Gastrocnemius medialis (tissue), 4 donors: Measurements from ENCODE around the gene AKAP4. TPM values are rescaled to one million over a fixed set of nuclear protein-coding genes. Genes with fewer than 3 reads are reported as not detected.

Experiments used
- ATAC-seq, 2 donors: fragments of 150-250 bp; one replicate each; pipeline ENCODE4 v1.9.1; 2016
- DNase-seq, 2 donors: peaks; one replicate each; pipeline ENCODE4 v3.0.0-alpha.2; 2019
- H3K27ac ChIP-seq, 4 donors: fragments of 200-600 bp; sonication (generic); 1 replicate in 1 of 4; 2 replicates in 3 of 4; pipeline ENCODE4 v1.5.1; 2016 to 2018; ENCODE audit warnings: mild to moderate bottlenecking in 2 of 4, moderate library complexity in 1 of 4
- H3K27me3 ChIP-seq, 3 donors: fragments of 200-600 bp; sonication (generic) in 2 of 3; 1 replicate in 1 of 3; 2 replicates in 2 of 3; pipeline versions ENCODE4 v1.5.1 to v1.6.0; 2016 to 2019; ENCODE audit warnings: mild to moderate bottlenecking in 1 of 3, moderate library complexity in 1 of 3
- H3K36me3 ChIP-seq, 2 donors: fragments of 200-600 bp; sonication (generic) in 1 of 2; one replicate each; pipeline ENCODE4 v1.5.1; 2017 to 2018
- H3K4me1 ChIP-seq, 2 donors: fragments of 200-600 bp; sonication (generic) in 1 of 2; one replicate each; pipeline ENCODE4 v1.5.1; 2016 to 2017; ENCODE audit warnings: mild to moderate bottlenecking in 2 of 2
- H3K4me3 ChIP-seq, 4 donors: fragments of 200-600 bp; sonication (generic) in 3 of 4; 1 replicate in 1 of 4; 2 replicates in 3 of 4; pipeline ENCODE4 v1.5.1; 2016 to 2019; ENCODE audit warnings: mild to moderate bottlenecking in 2 of 4
- H3K9me3 ChIP-seq, 3 donors: fragments of 200-600 bp; sonication (generic) in 2 of 3; 1 replicate in 1 of 3; 2 replicates in 2 of 3; pipeline ENCODE4 v1.5.1; 2016 to 2019
- POLR2A ChIP-seq, 2 donors: fragments of 450-650 bp; IDR thresholded peaks; one replicate each; pipeline ENCODE4 v1.6.1; 2017; ENCODE audit warnings: antibody characterized with exemption in 2 of 2, mild to moderate bottlenecking in 2 of 2, moderate library complexity in 2 of 2
- in situ Hi-C, 4 donors: fragments of 200-750 bp; cut with MboI; loops; one replicate each; pipeline versions ENCODE4 v1.15.0 to v1.8.0; 2017; ENCODE audit warnings: low sequenced_read_pairs in 4 of 4
- intact Hi-C: fragments of 100-400 bp; cut with DNase I; formaldehyde crosslinking; loops from one replicate; pipeline ENCODE4 v1.15.1; 2023; ENCODE audit warnings: low total_unique reads
- total RNA-seq, 4 donors: library from RNA; depleted of rRNA; stranded (reverse); fragments of >200 nt; gene quantifications; one replicate each; pipeline versions ENCODE4 v1.1.0 to v1.2.3, GENCODE V29; 2016
- TF ChIP-seq, protein P1 (sequence below), 5 experiments: fragments of 450-650 bp in 3 of 5; fragments of 200-600 bp in 2 of 5; sonication (generic) in 2 of 5; IDR thresholded peaks in 4 of 5; conservative IDR thresholded peaks in 1 of 5; 1 replicate in 4 of 5; 2 replicates in 1 of 5; pipeline ENCODE4 v1.5.1; 2016 to 2019; ENCODE audit warnings: antibody characterized with exemption in 5 of 5, mild to moderate bottlenecking in 3 of 5, moderate library complexity in 3 of 5

AKAP4 gene
- total RNA-seq, 4 donors from 2014 or later: not detected

DNA sequence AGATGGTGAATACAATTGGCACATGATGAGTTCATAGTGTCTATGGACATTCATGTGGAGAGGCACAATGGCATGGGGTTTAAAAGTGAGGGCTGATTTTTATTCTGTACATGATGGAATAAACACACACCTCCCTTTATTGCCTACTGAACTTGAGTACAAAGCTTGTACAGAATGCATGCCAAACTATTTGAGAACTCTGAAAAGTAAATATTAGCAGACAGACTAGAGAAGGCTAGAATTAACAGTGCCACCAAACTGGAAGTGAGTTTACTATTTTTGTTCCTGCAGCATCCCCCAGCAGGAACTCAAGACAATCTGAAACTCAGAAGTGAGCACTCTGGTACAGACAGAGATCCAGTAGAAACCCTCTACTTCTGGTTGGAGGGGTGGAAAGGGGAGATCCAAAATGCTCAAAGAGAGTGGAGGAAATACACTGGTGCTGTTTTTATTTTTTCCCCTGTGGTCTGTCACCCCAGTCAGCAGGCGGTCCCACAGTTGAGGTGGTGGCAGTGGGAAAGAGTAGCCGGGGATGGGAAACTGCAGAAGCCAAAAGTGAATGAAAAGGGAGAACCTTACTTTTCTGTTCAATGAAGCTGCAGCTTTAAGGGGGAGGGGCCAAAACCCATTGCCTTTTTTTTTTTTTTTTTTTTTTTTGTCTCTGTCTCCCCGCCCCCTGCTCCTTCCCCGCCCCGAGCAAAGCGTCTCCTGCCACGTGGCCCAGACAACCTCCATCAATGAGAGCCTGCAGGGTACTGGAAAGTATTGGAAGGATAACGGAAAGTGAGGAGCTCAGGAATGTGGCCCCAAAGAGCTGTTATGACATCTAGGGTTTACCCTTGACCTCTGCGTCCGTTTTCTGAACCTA is 20.5 kb downstream of the AKAP4 start:
- intact Hi-C loops (no loop called here), in situ Hi-C loops (no loop called here)
- no peaks in the 10 kb centered on the region for H3K36me3 ChIP-seq
- TF ChIP-seq POLR2A (IDR thresholded peaks at IDR 0.05): no peak
- TF ChIP-seq, protein P1, sequence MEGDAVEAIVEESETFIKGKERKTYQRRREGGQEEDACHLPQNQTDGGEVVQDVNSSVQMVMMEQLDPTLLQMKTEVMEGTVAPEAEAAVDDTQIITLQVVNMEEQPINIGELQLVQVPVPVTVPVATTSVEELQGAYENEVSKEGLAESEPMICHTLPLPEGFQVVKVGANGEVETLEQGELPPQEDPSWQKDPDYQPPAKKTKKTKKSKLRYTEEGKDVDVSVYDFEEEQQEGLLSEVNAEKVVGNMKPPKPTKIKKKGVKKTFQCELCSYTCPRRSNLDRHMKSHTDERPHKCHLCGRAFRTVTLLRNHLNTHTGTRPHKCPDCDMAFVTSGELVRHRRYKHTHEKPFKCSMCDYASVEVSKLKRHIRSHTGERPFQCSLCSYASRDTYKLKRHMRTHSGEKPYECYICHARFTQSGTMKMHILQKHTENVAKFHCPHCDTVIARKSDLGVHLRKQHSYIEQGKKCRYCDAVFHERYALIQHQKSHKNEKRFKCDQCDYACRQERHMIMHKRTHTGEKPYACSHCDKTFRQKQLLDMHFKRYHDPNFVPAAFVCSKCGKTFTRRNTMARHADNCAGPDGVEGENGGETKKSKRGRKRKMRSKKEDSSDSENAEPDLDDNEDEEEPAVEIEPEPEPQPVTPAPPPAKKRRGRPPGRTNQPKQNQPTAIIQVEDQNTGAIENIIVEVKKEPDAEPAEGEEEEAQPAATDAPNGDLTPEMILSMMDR (IDR thresholded peaks at IDR 0.05 in 4 of 5, conservative IDR thresholded peaks at IDR 0.05 in 1 of 5): no peak
- H3K27ac ChIP-seq: no peak overlapping the region
- H3K27me3 ChIP-seq: no peaks in the 10 kb centered on the region
- no peaks in the 10 kb centered on the region for H3K9me3 ChIP-seq
- no peak for ATAC-seq
- H3K4me3 ChIP-seq: no peak overlapping the region
- DNase-seq: no peak
- no peaks in the 10 kb centered on the region for H3K4me1 ChIP-seq

DNA sequence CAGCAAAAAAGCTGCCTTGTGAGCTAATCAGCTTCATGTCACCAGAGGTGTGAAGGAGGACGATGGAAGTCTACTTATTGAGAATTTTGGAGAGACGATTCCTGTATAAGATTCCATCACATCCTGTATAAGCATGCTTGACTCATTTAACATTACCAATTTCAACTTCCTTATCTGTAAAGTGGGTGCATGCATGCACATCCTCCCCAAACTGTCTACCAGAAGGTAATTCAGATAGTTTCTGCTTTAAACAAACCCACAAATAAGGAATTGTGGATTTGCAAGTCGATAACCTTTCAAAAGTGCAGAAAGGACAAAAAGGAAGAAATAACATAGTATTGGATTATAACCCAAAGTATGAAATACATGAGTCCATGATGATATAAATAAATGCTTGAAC is 31.1 kb downstream of the AKAP4 start:
- TF ChIP-seq, protein P1 (IDR thresholded peaks at IDR 0.05 in 4 of 5, conservative IDR thresholded peaks at IDR 0.05 in 1 of 5): no peak
- no peak for TF ChIP-seq POLR2A (IDR thresholded peaks at IDR 0.05)
- no peak overlapping the region for H3K4me3 ChIP-seq
- ATAC-seq (no peak), DNase-seq (no peak)
- peaks cover 0 to 2% (median 0%) of the 10 kb centered on the region in 3 donors for H3K27me3 ChIP-seq
- H3K9me3 ChIP-seq: no peaks in the 10 kb centered on the region
- H3K4me1 ChIP-seq: no peaks in the 10 kb centered on the region
- in situ Hi-C loops: no loop called here
- intact Hi-C loops: no loop called here
- no peak overlapping the region for H3K27ac ChIP-seq
- H3K36me3 ChIP-seq: no peaks in the 10 kb centered on the region

DNA sequence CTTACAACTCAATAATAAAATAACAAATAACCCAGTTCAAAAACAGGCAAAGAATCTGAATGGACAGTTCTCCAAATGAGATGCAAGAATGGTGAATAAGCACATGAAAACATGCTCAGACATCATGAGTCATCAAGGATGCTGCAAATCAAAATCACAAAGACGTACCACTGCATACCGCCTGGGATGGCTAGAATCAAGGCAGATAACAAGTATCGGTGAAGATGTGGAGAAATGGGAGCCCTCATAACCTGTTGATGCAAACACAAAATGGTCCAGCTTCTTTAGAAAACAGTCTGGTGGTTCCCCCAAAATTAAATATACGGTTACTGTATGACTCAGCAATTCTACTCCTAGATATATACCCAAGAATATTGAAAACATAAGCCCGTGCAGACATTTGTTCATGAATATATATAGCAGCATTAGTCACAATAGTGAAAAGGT is 32.5 kb downstream of the AKAP4 start:
- Histone ChIP-seq H3K4me3 (no peak overlapping the region), H3K4me1 (no peaks in the 10 kb centered on the region), H3K9me3 (no peaks in the 10 kb centered on the region), H3K36me3 (no peaks in the 10 kb centered on the region), H3K27ac (no peak overlapping the region), H3K27me3 (peaks cover 0 to 2% (median 0%) of the 10 kb centered on the region in 3 donors)
- in situ Hi-C loops (no loop called here), intact Hi-C loops (no loop called here)
- DNase-seq (no peak), ATAC-seq (no peak)
- no peak for TF ChIP-seq POLR2A (IDR thresholded peaks at IDR 0.05)
- TF ChIP-seq, protein P1 (IDR thresholded peaks at IDR 0.05 in 4 of 5, conservative IDR thresholded peaks at IDR 0.05 in 1 of 5): no peak

DNA sequence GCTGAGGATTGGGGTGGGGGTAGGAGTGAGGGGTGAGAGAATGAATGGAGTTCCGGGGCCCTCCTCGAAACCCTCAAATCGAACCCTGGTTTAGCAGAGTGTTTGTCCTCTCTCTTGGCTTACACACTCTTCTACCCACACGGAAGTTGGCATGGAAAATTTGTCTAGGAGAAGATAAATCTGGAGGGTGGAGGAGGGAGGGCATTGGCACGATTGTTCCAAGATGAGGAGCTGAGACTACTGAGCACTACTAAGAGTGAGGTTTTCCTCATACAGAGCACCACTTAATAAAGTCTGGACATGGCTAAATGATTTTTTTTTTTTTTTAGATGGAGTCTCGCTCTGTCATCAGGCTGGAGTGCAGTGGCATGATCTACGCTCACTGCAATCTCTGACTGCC is 33.4 kb downstream of the AKAP4 start:
- intact Hi-C loops: no loop called here
- Histone ChIP-seq H3K27me3 (peaks cover 0 to 2% (median 0%) of the 10 kb centered on the region in 3 donors), H3K27ac (no peak overlapping the region), H3K9me3 (no peaks in the 10 kb centered on the region), H3K36me3 (no peaks in the 10 kb centered on the region), H3K4me1 (no peaks in the 10 kb centered on the region), H3K4me3 (no peak overlapping the region)
- ATAC-seq: no peak
- no peak for DNase-seq
- TF ChIP-seq, protein P1 (IDR thresholded peaks at IDR 0.05 in 4 of 5, conservative IDR thresholded peaks at IDR 0.05 in 1 of 5): no peak
- TF ChIP-seq POLR2A (IDR thresholded peaks at IDR 0.05): no peak
- in situ Hi-C loops: no loop called here
